Transverse colon (tissue), 4 donors: ENCODE data around the gene NOL3.

Experiments
- POLR2A ChIP-seq: fragments of 450-650 bp; IDR thresholded peaks from one replicate; pipeline ENCODE4 v1.6.1; 2016; ENCODE audit warnings: antibody characterized with exemption, mild to moderate bottlenecking, moderate library complexity
- POLR2AphosphoS5 ChIP-seq, 3 donors: sonication (generic); formaldehyde crosslinking; IDR thresholded peaks; one replicate each; pipeline ENCODE4 v1.6.1; 2016; ENCODE audit warnings: antibody characterized with exemption in 3 of 3
- TF ChIP-seq, protein P1 (sequence below), 5 experiments: fragments of 200-600 bp in 3 of 5; fragments of 450-650 bp in 2 of 5; sonication (generic) in 3 of 5; IDR thresholded peaks; 1 replicate in 2 of 5; 2 replicates in 3 of 5; pipeline ENCODE4 v1.5.1; 2016 to 2017; ENCODE audit warnings: antibody characterized with exemption in 5 of 5, inconsistent platforms in 3 of 5, mild to moderate bottlenecking in 2 of 5, moderate library complexity in 1 of 5

DNA sequence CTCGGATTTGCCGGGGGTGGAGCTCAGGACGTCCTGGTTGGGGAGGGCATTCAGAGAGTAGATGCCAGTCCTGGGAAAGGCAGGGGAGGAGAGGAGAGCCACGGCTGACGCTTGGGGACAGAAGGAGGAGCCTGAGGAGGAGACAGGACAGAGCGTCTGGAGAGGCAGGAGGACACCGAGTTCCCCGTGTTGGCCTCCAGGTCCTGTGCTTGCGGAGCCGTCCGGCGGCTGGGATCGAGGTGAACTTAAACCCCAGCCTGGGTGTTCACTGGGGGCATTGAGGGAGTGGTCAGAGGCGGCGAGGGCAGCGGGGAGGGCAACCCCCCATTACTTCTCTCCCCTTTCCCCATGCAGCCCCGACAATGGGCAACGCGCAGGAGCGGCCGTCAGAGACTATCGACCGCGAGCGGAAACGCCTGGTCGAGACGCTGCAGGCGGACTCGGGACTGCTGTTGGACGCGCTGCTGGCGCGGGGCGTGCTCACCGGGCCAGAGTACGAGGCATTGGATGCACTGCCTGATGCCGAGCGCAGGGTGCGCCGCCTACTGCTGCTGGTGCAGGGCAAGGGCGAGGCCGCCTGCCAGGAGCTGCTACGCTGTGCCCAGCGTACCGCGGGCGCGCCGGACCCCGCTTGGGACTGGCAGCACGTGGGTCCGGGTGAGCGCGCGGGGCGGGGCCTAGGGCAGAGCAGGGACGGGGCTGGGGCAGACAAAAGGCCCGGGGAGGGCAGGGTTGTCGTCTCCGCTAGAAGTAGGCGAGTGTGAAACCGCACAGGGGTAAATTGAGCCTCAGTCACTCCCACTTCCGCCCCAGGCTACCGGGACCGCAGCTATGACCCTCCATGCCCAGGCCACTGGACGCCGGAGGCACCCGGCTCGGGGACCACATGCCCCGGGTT lies 3.7 kb downstream of the NOL3 start:
- TF ChIP-seq, protein P1, sequence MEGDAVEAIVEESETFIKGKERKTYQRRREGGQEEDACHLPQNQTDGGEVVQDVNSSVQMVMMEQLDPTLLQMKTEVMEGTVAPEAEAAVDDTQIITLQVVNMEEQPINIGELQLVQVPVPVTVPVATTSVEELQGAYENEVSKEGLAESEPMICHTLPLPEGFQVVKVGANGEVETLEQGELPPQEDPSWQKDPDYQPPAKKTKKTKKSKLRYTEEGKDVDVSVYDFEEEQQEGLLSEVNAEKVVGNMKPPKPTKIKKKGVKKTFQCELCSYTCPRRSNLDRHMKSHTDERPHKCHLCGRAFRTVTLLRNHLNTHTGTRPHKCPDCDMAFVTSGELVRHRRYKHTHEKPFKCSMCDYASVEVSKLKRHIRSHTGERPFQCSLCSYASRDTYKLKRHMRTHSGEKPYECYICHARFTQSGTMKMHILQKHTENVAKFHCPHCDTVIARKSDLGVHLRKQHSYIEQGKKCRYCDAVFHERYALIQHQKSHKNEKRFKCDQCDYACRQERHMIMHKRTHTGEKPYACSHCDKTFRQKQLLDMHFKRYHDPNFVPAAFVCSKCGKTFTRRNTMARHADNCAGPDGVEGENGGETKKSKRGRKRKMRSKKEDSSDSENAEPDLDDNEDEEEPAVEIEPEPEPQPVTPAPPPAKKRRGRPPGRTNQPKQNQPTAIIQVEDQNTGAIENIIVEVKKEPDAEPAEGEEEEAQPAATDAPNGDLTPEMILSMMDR (IDR thresholded peaks at IDR 0.05): peak in 4 of 5 experiments; percentile 8 to 30 (median 21)
- TF ChIP-seq POLR2A: peak; percentile 96
- TF ChIP-seq POLR2AphosphoS5 (IDR thresholded peaks at IDR 0.05): peak; percentile 65 to 93 (median 92)
